SK-N-SH (cell line): ENCODE measurements around the gene ZSCAN25. TPM values are rescaled to one million over a fixed set of nuclear protein-coding genes. Genes with fewer than 3 reads are reported as not detected.

Source experiments
- CTCF ChIA-PET: fragments of 300-600, 350-600 bp; formaldehyde crosslinking; extraction: SDS; loops from one replicate; lab custom pipeline; 2021; lab: Yijun Ruan, JAX
- POLR2A ChIA-PET: fragments of 350-600 bp; sonication (Branson Sonifier 250); formaldehyde crosslinking; extraction: SDS; loops from one replicate; lab custom pipeline; 2020; ENCODE audit warnings: antibody characterized with exemption, inconsistent platforms; lab: Yijun Ruan, JAX
- DNase-seq: peaks from one replicate; pipeline ENCODE4 v3.0.0; 2012
- H2AFZ ChIP-seq: fragments of 200-600 bp; sonication (generic); 2 replicates; pipeline ENCODE4 v1.8.1; 2016; ENCODE audit warnings: antibody characterized with exemption, mild to moderate bottlenecking, low read depth
- H3F3A ChIP-seq: fragments of 200-600 bp; sonication (generic); replicated peaks from 2 replicates; pipeline ENCODE3; 2016; ENCODE audit warnings: antibody characterized with exemption, mild to moderate bottlenecking; ENCODE audit not compliant: insufficient read depth
- H3K27ac ChIP-seq, 2 experiments: fragments of 200-500 bp in 1 of 2; fragments of 200-600 bp in 1 of 2; sonication (Bioruptor generic) in 1 of 2; sonication (generic), shearing (Covaris generic) in 1 of 2; 2 replicates each; pipeline versions ENCODE4 v1.5.1 to v1.6.1; 2014 to 2016; ENCODE audit warnings: low read depth in 2 of 2, inconsistent platforms in 1 of 2, low read length in 1 of 2, mild to moderate bottlenecking in 1 of 2, mixed read lengths in 1 of 2
- H3K27me3 ChIP-seq: fragments of 200-600 bp; sonication (generic), shearing (Covaris generic); 2 replicates; pipeline ENCODE4 v1.6.1; 2016; ENCODE audit warnings: mixed run types; ENCODE audit not compliant: insufficient read depth
- H3K36me3 ChIP-seq, 2 experiments: fragments of 200-500 bp in 1 of 2; fragments of 200-600 bp in 1 of 2; sonication (Bioruptor generic) in 1 of 2; sonication (generic) in 1 of 2; replicated peaks in 1 of 2; 2 replicates each; pipeline versions ENCODE3 to v1.5.1; 2014 to 2016; ENCODE audit warnings: low read length in 1 of 2, mild to moderate bottlenecking in 1 of 2; ENCODE audit not compliant: insufficient read depth in 2 of 2, control insufficient read depth in 1 of 2
- H3K4me1 ChIP-seq, 2 experiments: fragments of 200-500 bp in 1 of 2; fragments of 200-600 bp in 1 of 2; sonication (Bioruptor generic) in 1 of 2; sonication (generic), shearing (Covaris generic) in 1 of 2; 2 replicates each; pipeline versions ENCODE4 v1.5.1 to v1.6.1; 2014 to 2016; ENCODE audit warnings: low read depth in 1 of 2, low read length in 1 of 2, mixed run types in 1 of 2; ENCODE audit not compliant: insufficient read depth in 2 of 2, control insufficient read depth in 1 of 2
- H3K4me2 ChIP-seq: fragments of 200-600 bp; sonication (generic), shearing (Covaris generic); 2 replicates; pipeline ENCODE4 v1.6.1; 2017; ENCODE audit warnings: mixed run types
- H3K4me3 ChIP-seq, 2 experiments: fragments of 200-500 bp in 1 of 2; fragments of 200-600 bp in 1 of 2; sonication (Bioruptor generic) in 1 of 2; sonication (generic), shearing (Covaris generic) in 1 of 2; 2 replicates each; pipeline versions ENCODE4 v1.5.1 to v1.8.1; 2014 to 2016; ENCODE audit warnings: low read depth in 2 of 2, inconsistent platforms in 1 of 2, low read length in 1 of 2, mild to moderate bottlenecking in 1 of 2, mixed read lengths in 1 of 2, moderate library complexity in 1 of 2
- H3K79me2 ChIP-seq: fragments of 200-600 bp; sonication (generic); 2 replicates; pipeline ENCODE4 v1.8.1; 2017; ENCODE audit warnings: mild to moderate bottlenecking; ENCODE audit not compliant: insufficient read depth
- H3K9ac ChIP-seq: fragments of 200-600 bp; sonication (generic); 2 replicates; pipeline ENCODE4 v1.6.1; 2017; ENCODE audit warnings: mixed run types
- H3K9me2 ChIP-seq: fragments of 200-600 bp; sonication (generic); 2 replicates; pipeline ENCODE4 v1.6.1; 2017; ENCODE audit warnings: mixed run types
- H3K9me3 ChIP-seq: fragments of 200-600 bp; sonication (generic); 2 replicates; pipeline ENCODE4 v1.6.1; 2017; ENCODE audit warnings: mixed run types, mild to moderate bottlenecking, moderate library complexity
- H4K20me1 ChIP-seq: fragments of 200-600 bp; sonication (generic); 2 replicates; pipeline ENCODE4 v1.6.1; 2017; ENCODE audit warnings: mild to moderate bottlenecking, mixed run types; ENCODE audit not compliant: insufficient read depth
- CTCF ChIP-seq: fragments of 200-600 bp; sonication (generic); IDR thresholded peaks from 2 replicates; pipeline ENCODE4 v1.6.1; 2017; ENCODE audit warnings: antibody characterized with exemption, mild to moderate bottlenecking, moderate library complexity
- EZH2phosphoT487 ChIP-seq: fragments of 200-600 bp; sonication (generic); IDR thresholded peaks from 2 replicates; pipeline ENCODE4 v1.6.1; 2017; ENCODE audit warnings: low read depth, mixed run types, mild to moderate bottlenecking, antibody characterized with exemption, moderate library complexity, borderline replicate concordance
- FOXJ3 ChIP-seq: sonication (generic); formaldehyde crosslinking; IDR thresholded peaks from 2 replicates; pipeline ENCODE4 v1.5.1; 2020; ENCODE audit warnings: mild to moderate bottlenecking, missing genetic modification reagents
- FOXM1 ChIP-seq: IDR thresholded peaks from 2 replicates; pipeline ENCODE4 v1.4.0; 2012; ENCODE audit warnings: low read depth, mild to moderate bottlenecking
- GABPA ChIP-seq: IDR thresholded peaks from 2 replicates; pipeline ENCODE4 v1.4.0; 2012; ENCODE audit warnings: low read depth, mild to moderate bottlenecking
- POLR2AphosphoS5 ChIP-seq: IDR thresholded peaks from 2 replicates; pipeline ENCODE4 v1.6.1; 2012; ENCODE audit warnings: low read depth, low read length
- RFX5 ChIP-seq: IDR thresholded peaks from 2 replicates; pipeline ENCODE4 v1.6.1; 2012; ENCODE audit warnings: mild to moderate bottlenecking, improper control_type of control experiment, low read length
- TCF12 ChIP-seq: IDR thresholded peaks from 2 replicates; pipeline ENCODE4 v1.4.0; 2012
- WGBS: methylation state at CpG from one replicate; pipeline ENCODE4 v1.1.6; 2017; ENCODE audit warnings: low lambda C conversion rate; 5-methylcytosine and 5-hydroxymethylcytosine counted together
- polyA plus RNA-seq, 3 experiments: library from polyadenylated mRNA; depleted of rRNA; stranded (reverse); fragments of >200 nt; gene quantifications; 2 replicates each; pipeline ENCODE4 v1.2.3, GENCODE V29; 2012
- TF ChIP-seq, protein P1 (sequence below): IDR thresholded peaks from 2 replicates; pipeline ENCODE4 v1.4.0; 2012; ENCODE audit warnings: low read depth, borderline replicate concordance

The ZSCAN25 gene
- polyA plus RNA-seq, 1 of the 3 experiments (the other 2 are of a cell fraction) = 14.9 TPM

DNA sequence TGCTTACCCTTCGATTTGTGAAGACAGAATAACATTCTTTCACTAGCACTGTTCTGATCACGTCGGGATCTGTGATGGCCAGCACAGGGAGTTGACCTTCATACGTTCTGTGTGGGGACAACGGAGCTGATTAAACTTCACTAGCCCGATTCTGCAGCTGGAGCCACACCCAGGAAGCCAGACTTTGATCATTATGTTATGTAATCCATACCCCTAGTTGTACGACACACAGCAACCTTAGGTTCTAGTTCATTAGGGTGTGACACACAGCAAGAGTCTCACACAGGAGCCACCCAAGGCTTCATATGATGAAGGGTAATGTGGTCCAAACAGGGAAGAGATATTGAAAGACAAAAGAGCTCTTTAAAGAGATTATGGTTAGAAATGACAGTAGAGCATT, 55.8 kb downstream of the ZSCAN25 start:
- no peaks in the 10 kb centered on the region for H3K27me3 ChIP-seq
- no peaks in the 10 kb centered on the region for H3K79me2 ChIP-seq
- no peak overlapping the region for H3K4me3 ChIP-seq
- H3K4me1 ChIP-seq = no peaks in the 10 kb centered on the region
- H3K9me3 ChIP-seq = no peaks in the 10 kb centered on the region
- H3K27ac ChIP-seq = no peak overlapping the region
- H3F3A ChIP-seq = no peaks in the 10 kb centered on the region
- no peak overlapping the region for H2AFZ ChIP-seq
- H3K36me3 ChIP-seq = no peaks in the 10 kb centered on the region
- POLR2A ChIA-PET = no interaction called here
- H4K20me1 ChIP-seq = no peaks in the 10 kb centered on the region
- H3K9me2 ChIP-seq = no peaks in the 10 kb centered on the region
- WGBS = 62% methylated on average over 7 of the region's 7 CpGs
- H3K9ac ChIP-seq = no peak overlapping the region
- H3K4me2 ChIP-seq = no peak overlapping the region
- CTCF ChIA-PET = interaction anchor here (0.5 kb wide), 1 partner anchor 98 kb away, joined by 3 read pairs; no protein-coding TSS in a partner anchor
- no peak for DNase-seq
- no peak for TF ChIP-seq RFX5
- no peak for TF ChIP-seq EZH2phosphoT487
- no peak for TF ChIP-seq POLR2AphosphoS5
- no peak for TF ChIP-seq CTCF
- TF ChIP-seq TCF12 = no peak
- TF ChIP-seq FOXJ3 = no peak

- POLR2A ChIA-PET = no interaction called here
- WGBS = 11% methylated on average over 2 of the region's 2 CpGs
- TF ChIP-seq GABPA (no peak), FOXM1 (no peak), RFX5 (no peak)
- TF ChIP-seq, protein P1, sequence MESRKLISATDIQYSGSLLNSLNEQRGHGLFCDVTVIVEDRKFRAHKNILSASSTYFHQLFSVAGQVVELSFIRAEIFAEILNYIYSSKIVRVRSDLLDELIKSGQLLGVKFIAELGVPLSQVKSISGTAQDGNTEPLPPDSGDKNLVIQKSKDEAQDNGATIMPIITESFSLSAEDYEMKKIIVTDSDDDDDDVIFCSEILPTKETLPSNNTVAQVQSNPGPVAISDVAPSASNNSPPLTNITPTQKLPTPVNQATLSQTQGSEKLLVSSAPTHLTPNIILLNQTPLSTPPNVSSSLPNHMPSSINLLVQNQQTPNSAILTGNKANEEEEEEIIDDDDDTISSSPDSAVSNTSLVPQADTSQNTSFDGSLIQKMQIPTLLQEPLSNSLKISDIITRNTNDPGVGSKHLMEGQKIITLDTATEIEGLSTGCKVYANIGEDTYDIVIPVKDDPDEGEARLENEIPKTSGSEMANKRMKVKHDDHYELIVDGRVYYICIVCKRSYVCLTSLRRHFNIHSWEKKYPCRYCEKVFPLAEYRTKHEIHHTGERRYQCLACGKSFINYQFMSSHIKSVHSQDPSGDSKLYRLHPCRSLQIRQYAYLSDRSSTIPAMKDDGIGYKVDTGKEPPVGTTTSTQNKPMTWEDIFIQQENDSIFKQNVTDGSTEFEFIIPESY = no peak
- Histone ChIP-seq H4K20me1 (no peaks in the 10 kb centered on the region), H3K4me3 (no peak overlapping the region), H3K9me3 (no peaks in the 10 kb centered on the region), H3K9me2 (no peaks in the 10 kb centered on the region), H3K27ac (no peak overlapping the region), H3K4me1 (peaks cover 0 to 5% of the 10 kb centered on the region in 2 experiments; a peak in 1 of 4 replicates), H3K9ac (no peak overlapping the region), H3F3A (no peaks in the 10 kb centered on the region), H3K4me2 (no peak overlapping the region), H3K27me3 (no peaks in the 10 kb centered on the region), H3K79me2 (no peaks in the 10 kb centered on the region), H2AFZ (no peak overlapping the region), H3K36me3 (no peaks in the 10 kb centered on the region)
- CTCF ChIA-PET = no interaction called here
- no peak for DNase-seq
Observed at GRCh38 chr7:99674995-99675742, 58.4 kb downstream of the ZSCAN25 start.
